Keratinocyte (primary cell): ENCODE measurements around the gene GIPR. TPM values are rescaled to one million over a fixed set of nuclear protein-coding genes. Genes with fewer than 3 reads are reported as not detected.

Experiments
- DNase-seq: peaks from one replicate; pipeline ENCODE4 v3.0.0-alpha.2; 2011; ENCODE audit warnings: low read depth, missing footprints, low spot score
- FAIRE-seq: peaks from 2 replicates; lab custom pipeline; 2011; peaks lifted over from hg19 to GRCh38; lab: Jason Lieb, UNC
- H2AFZ ChIP-seq: 2 replicates; pipeline ENCODE4 v1.6.0; 2012; ENCODE audit warnings: low read length, control low read depth, inconsistent platforms; ENCODE audit not compliant: control insufficient read depth
- H3K27ac ChIP-seq: 2 replicates; pipeline ENCODE4 v1.5.1; 2011; ENCODE audit warnings: low read length; ENCODE audit not compliant: control insufficient read depth, insufficient read depth
- H3K27me3 ChIP-seq: 3 replicates; pipeline ENCODE4 v1.6.0; 2011; ENCODE audit warnings: low read length; ENCODE audit not compliant: control insufficient read depth, insufficient read depth; ENCODE audit errors: extremely low read depth
- H3K36me3 ChIP-seq, 2 experiments: 2 replicates in 1 of 2; 3 replicates in 1 of 2; pipeline ENCODE4 v1.5.1; 2011; ENCODE audit warnings: low read length in 2 of 2, mild to moderate bottlenecking in 1 of 2; ENCODE audit not compliant: control insufficient read depth in 2 of 2, insufficient read depth in 2 of 2; ENCODE audit errors: extremely low read depth in 1 of 2
- H3K4me1 ChIP-seq: 3 replicates; pipeline ENCODE4 v1.5.1; 2011; ENCODE audit warnings: low read length; ENCODE audit not compliant: control insufficient read depth, insufficient read depth; ENCODE audit errors: extremely low read depth
- H3K4me2 ChIP-seq: 3 replicates; pipeline ENCODE4 v1.6.0; 2011; ENCODE audit warnings: low read depth, low read length; ENCODE audit not compliant: control insufficient read depth, insufficient read depth; ENCODE audit errors: extremely low read depth
- H3K4me3 ChIP-seq, 3 experiments: fragments of 200-600 bp in 1 of 3; sonication (generic) in 1 of 3; 2 replicates in 2 of 3; 3 replicates in 1 of 3; pipeline ENCODE4 v1.5.1; 2011 to 2016; ENCODE audit warnings: low read length in 3 of 3, mild to moderate bottlenecking in 3 of 3, control low read depth in 2 of 3, inconsistent platforms in 1 of 3, low read depth in 1 of 3, mixed read lengths in 1 of 3, mixed run types in 1 of 3, moderate library complexity in 1 of 3; ENCODE audit not compliant: control insufficient read depth in 2 of 3, insufficient read depth in 2 of 3; ENCODE audit errors: extremely low read depth in 1 of 3
- H3K79me2 ChIP-seq: 2 replicates; pipeline ENCODE4 v1.6.0; 2012; ENCODE audit warnings: low read length; ENCODE audit not compliant: control insufficient read depth, insufficient read depth
- H3K9ac ChIP-seq: 3 replicates; pipeline ENCODE4 v1.6.0; 2011; ENCODE audit warnings: low read length; ENCODE audit not compliant: control insufficient read depth, insufficient read depth; ENCODE audit errors: extremely low read depth
- H3K9me1 ChIP-seq: 3 replicates; pipeline ENCODE4 v1.6.0; 2011; ENCODE audit warnings: low read length; ENCODE audit not compliant: control insufficient read depth, insufficient read depth; ENCODE audit errors: extremely low read depth
- H3K9me3 ChIP-seq: 2 replicates; pipeline ENCODE4 v1.5.1; 2012; ENCODE audit warnings: low read depth, low read length; ENCODE audit not compliant: control insufficient read depth
- H4K20me1 ChIP-seq: 3 replicates; pipeline ENCODE4 v1.6.0; 2011; ENCODE audit warnings: low read length; ENCODE audit not compliant: control insufficient read depth, insufficient read depth; ENCODE audit errors: extremely low read depth
- EZH2 ChIP-seq: IDR thresholded peaks from one replicate; pipeline ENCODE4 v1.6.1; 2012; ENCODE audit warnings: inconsistent platforms, mild to moderate bottlenecking, low read length, moderate library complexity
- dilution Hi-C: fragments of 300-500 bp; cut with MboI; formaldehyde crosslinking; loops from one replicate; pipeline ENCODE4 v1.7.0; 2020; ENCODE audit warnings: low sequenced_read_pairs; ENCODE audit not compliant: extremely low pct_ligation_motif_present
- polyA plus RNA-seq, 5 experiments: library from polyadenylated mRNA; depleted of rRNA in 3 of 5; stranded (reverse) in 3 of 5; stranded (forward) in 1 of 5; unstranded in 1 of 5; fragments of >200 nt; gene quantifications; 1 replicate in 1 of 5; 2 replicates in 3 of 5; 3 replicates in 1 of 5; pipeline versions ENCODE4 v1.2.1 to v1.2.3, GENCODE V29; 2011 to 2012; ENCODE audit warnings: missing spikeins in 2 of 5, low read depth in 1 of 5, low replicate concordance in 1 of 5
- TF ChIP-seq, protein P1 (sequence below), 3 experiments: IDR thresholded peaks in 1 of 3; conservative IDR thresholded peaks in 1 of 3; optimal IDR thresholded peaks in 1 of 3; 2 replicates in 2 of 3; 3 replicates in 1 of 3; pipeline versions ENCODE3 to v1.5.1; 2011; ENCODE audit warnings: low read length in 3 of 3, mild to moderate bottlenecking in 3 of 3, moderate library complexity in 2 of 3, control low read depth in 1 of 3, inconsistent platforms in 1 of 3; ENCODE audit not compliant: insufficient read depth in 2 of 3; ENCODE audit errors: extremely low read depth in 1 of 3

The GIPR gene
- polyA plus RNA-seq, 1 donor (not counting 4 experiments of a cell fraction or from before 2014, with no cell fraction given), result 1.4 TPM

DNA sequence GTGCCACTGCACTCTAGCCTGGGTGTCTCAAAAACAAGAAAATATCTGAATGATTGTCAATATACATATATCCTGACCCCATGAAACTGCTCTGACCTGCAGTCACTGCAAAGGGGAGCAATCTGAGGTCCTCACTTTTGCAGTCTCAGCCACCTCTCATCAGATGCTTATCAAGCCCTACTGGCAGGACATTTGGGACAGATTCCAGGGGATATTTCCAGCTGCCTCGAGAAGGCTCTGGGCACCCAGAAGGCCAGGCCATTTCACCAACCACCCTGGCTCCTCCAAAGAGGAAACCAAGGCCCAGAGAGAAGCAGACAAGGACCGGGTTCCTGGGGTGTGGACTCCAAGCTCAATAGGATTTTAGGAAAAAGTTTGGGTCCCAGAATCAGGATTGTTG lies 31.1 kb upstream of the GIPR start:
- Histone ChIP-seq H3K9me3 (no peaks in the 10 kb centered on the region), H3K9ac (no peak overlapping the region), H3K4me2 (no peak overlapping the region), H2AFZ (no peak overlapping the region), H3K36me3 (peaks cover 0 to 2% of the 10 kb centered on the region in 2 experiments), H3K27me3 (no peaks in the 10 kb centered on the region), H4K20me1 (no peaks in the 10 kb centered on the region), H3K27ac (no peak overlapping the region), H3K9me1 (peaks cover 2% of the 10 kb centered on the region), H3K4me1 (peaks cover 30% of the 10 kb centered on the region), H3K4me3 (no peak overlapping the region), H3K79me2 (peaks cover 3% of the 10 kb centered on the region)
- FAIRE-seq (no peak), DNase-seq (no peak)
- dilution Hi-C loops, result no loop called here
- TF ChIP-seq EZH2, result no peak
- TF ChIP-seq, protein P1, sequence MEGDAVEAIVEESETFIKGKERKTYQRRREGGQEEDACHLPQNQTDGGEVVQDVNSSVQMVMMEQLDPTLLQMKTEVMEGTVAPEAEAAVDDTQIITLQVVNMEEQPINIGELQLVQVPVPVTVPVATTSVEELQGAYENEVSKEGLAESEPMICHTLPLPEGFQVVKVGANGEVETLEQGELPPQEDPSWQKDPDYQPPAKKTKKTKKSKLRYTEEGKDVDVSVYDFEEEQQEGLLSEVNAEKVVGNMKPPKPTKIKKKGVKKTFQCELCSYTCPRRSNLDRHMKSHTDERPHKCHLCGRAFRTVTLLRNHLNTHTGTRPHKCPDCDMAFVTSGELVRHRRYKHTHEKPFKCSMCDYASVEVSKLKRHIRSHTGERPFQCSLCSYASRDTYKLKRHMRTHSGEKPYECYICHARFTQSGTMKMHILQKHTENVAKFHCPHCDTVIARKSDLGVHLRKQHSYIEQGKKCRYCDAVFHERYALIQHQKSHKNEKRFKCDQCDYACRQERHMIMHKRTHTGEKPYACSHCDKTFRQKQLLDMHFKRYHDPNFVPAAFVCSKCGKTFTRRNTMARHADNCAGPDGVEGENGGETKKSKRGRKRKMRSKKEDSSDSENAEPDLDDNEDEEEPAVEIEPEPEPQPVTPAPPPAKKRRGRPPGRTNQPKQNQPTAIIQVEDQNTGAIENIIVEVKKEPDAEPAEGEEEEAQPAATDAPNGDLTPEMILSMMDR (optimal IDR thresholded peaks at IDR 0.05 in 1 of 3, IDR thresholded peaks at IDR 0.05 in 1 of 3, conservative IDR thresholded peaks at IDR 0.05 in 1 of 3; ENCODE audit: extremely low read depth in 1 of 3, insufficient read depth in 2 of 3, low read length in 3 of 3), result no peak

DNA sequence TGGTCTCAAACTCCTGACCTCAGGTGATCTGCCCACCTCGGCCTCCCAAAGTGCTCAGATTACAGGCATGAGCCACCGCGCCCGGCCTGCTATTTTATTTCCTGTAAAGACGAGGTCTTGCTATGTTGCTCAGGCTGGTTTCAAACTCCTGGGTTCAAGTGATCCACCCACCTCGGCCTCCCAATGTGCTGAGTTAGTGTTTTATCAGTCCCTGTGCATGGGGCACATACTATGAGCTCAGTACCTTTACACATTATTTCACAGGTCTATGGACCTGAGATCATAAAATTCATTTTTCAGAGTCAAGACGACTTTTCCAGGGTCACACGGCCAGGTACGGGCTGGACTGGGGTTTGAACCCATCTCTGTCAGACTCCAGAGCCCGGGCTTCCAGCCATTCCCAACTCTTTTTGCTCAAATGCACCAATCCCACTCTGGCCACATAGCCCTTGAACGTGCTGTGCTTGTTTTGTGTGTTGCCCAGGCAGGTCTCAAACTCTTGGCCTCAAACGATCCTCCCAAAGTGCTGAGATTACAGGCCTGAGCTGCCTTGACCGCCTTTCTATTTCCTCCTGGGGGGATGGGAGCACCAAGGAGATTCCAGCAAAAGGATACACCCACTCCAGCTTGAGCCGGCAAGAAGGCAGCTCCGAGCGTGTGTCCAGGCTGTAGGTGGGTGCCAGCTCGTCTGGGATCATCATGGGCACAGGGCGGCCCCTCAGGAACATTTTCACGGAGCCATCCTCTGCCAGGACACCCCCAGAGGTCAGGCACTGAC lies 29.9 kb upstream of the GIPR start:
- no peak for DNase-seq
- Histone ChIP-seq H3K9me1 (peaks cover 2% of the 10 kb centered on the region), H2AFZ (no peak overlapping the region), H3K79me2 (peaks cover 3% of the 10 kb centered on the region), H3K4me1 (peaks cover 36% of the 10 kb centered on the region), H3K36me3 (peaks cover 0 to 2% of the 10 kb centered on the region in 2 experiments), H3K27ac (peak overlapping the region; percentile 76), H3K27me3 (no peaks in the 10 kb centered on the region), H3K9ac (peak overlapping the region; percentile 77), H4K20me1 (no peaks in the 10 kb centered on the region), H3K4me2 (peak overlapping the region; percentile 65), H3K4me3 (peak overlapping the region; percentile 48 to 78 (median 69)), H3K9me3 (no peaks in the 10 kb centered on the region)
- no peak for TF ChIP-seq EZH2
- TF ChIP-seq, protein P1 (optimal IDR thresholded peaks at IDR 0.05 in 1 of 3, IDR thresholded peaks at IDR 0.05 in 1 of 3, conservative IDR thresholded peaks at IDR 0.05 in 1 of 3; ENCODE audit: extremely low read depth in 1 of 3, insufficient read depth in 2 of 3, low read length in 3 of 3), result no peak
- FAIRE-seq, result peak; percentile 48
- dilution Hi-C loops, result no loop called here
